ENCODE results near the gene FIBCD1. TPM values are rescaled to one million over a fixed set of nuclear protein-coding genes. Genes with fewer than 3 reads are reported as not detected.

Gene FIBCD1
- total RNA-seq, 1 experiment from 2014 or later = 6.6 TPM

DNA sequence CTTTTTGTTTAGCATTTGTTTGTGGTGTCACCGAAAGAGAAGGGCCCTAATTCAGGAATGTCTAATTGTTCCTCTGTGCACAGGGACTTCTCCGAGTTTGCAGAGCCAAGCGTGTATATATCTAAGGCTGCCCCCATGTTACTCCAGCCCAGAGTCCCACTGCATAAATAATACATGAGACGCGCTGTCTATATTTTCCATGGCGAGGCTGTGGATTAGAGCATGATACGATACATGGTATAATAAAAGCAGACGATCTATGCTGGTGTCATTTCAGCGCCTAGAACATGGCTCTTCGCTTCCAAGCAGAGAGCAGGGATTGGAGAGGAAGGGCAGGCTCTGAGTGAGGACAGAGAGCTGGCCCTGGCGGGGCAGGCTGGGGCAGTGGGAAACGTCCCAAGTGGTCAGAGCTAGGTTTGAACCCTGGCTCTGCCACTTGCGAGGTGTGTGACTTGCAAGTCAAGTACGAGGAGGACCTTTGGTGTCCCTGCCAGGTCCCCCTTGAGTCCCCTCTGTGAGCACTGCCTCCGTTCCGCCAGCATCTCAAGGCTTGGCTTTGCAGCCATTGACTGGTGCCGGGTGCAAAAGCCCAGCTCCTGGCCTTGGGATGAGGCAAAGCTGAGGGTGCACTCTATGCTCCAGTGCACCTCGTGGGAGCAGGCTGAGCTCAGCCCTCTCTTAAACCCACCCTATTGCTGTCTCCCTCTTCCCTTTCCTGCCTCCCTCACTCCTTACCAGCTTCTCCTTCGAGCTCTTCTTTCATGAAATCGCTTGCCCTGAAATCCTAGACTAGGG, 40.7 kb upstream of the FIBCD1 start:
- H3K9me3 Mint-ChIP-seq = no peaks in the 10 kb centered on the region
- CTCF ChIA-PET = interaction anchor here (0.7 to 1.5 kb wide), 4 partner anchors 11 to 86 kb away, joined by 4 to 8 read pairs (median 5); no protein-coding TSS in a partner anchor
- no peaks in the 10 kb centered on the region for H3K4me1 Mint-ChIP-seq
- no peak overlapping the region for H3K4me3 Mint-ChIP-seq
- no peaks in the 10 kb centered on the region for H3K36me3 Mint-ChIP-seq
- POLR2A ChIA-PET = no interaction called here
- no peak overlapping the region for H3K27ac Mint-ChIP-seq
- DNase-seq (ENCODE audit: low spot score) (no peak), ATAC-seq (no peak)
- no peak for TF ChIP-seq ZNF138 (CRISPR knock-in tag; conservative IDR thresholded peaks at IDR 0.05)
- TF ChIP-seq ZNF121 (CRISPR knock-in tag; IDR thresholded peaks at IDR 0.05) = no peak
- no peak for TF ChIP-seq TCF7 (CRISPR knock-in tag; IDR thresholded peaks at IDR 0.05; ENCODE audit: low read depth)
- no peak for TF ChIP-seq ZNF263 (CRISPR knock-in tag; IDR thresholded peaks at IDR 0.05; ENCODE audit: low read depth)
- TF ChIP-seq, protein P1, sequence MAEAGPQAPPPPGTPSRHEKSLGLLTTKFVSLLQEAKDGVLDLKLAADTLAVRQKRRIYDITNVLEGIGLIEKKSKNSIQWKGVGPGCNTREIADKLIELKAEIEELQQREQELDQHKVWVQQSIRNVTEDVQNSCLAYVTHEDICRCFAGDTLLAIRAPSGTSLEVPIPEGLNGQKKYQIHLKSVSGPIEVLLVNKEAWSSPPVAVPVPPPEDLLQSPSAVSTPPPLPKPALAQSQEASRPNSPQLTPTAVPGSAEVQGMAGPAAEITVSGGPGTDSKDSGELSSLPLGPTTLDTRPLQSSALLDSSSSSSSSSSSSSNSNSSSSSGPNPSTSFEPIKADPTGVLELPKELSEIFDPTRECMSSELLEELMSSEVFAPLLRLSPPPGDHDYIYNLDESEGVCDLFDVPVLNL (CRISPR knock-in tag; IDR thresholded peaks at IDR 0.05; ENCODE audit: borderline replicate concordance, low read depth) = no peak
- no peak for TF ChIP-seq CBFB (CRISPR knock-in tag; IDR thresholded peaks at IDR 0.05; ENCODE audit: low read depth)
- TF ChIP-seq RELA (CRISPR knock-in tag; IDR thresholded peaks at IDR 0.05; ENCODE audit: borderline replicate concordance) = no peak
- no peak for TF ChIP-seq KAT7 (CRISPR knock-in tag; IDR thresholded peaks at IDR 0.05; ENCODE audit: borderline replicate concordance)
- TF ChIP-seq, protein P2, sequence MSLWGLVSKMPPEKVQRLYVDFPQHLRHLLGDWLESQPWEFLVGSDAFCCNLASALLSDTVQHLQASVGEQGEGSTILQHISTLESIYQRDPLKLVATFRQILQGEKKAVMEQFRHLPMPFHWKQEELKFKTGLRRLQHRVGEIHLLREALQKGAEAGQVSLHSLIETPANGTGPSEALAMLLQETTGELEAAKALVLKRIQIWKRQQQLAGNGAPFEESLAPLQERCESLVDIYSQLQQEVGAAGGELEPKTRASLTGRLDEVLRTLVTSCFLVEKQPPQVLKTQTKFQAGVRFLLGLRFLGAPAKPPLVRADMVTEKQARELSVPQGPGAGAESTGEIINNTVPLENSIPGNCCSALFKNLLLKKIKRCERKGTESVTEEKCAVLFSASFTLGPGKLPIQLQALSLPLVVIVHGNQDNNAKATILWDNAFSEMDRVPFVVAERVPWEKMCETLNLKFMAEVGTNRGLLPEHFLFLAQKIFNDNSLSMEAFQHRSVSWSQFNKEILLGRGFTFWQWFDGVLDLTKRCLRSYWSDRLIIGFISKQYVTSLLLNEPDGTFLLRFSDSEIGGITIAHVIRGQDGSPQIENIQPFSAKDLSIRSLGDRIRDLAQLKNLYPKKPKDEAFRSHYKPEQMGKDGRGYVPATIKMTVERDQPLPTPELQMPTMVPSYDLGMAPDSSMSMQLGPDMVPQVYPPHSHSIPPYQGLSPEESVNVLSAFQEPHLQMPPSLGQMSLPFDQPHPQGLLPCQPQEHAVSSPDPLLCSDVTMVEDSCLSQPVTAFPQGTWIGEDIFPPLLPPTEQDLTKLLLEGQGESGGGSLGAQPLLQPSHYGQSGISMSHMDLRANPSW (CRISPR knock-in tag; conservative IDR thresholded peaks at IDR 0.05; ENCODE audit: low read depth) = no peak
- TF ChIP-seq, protein P3, sequence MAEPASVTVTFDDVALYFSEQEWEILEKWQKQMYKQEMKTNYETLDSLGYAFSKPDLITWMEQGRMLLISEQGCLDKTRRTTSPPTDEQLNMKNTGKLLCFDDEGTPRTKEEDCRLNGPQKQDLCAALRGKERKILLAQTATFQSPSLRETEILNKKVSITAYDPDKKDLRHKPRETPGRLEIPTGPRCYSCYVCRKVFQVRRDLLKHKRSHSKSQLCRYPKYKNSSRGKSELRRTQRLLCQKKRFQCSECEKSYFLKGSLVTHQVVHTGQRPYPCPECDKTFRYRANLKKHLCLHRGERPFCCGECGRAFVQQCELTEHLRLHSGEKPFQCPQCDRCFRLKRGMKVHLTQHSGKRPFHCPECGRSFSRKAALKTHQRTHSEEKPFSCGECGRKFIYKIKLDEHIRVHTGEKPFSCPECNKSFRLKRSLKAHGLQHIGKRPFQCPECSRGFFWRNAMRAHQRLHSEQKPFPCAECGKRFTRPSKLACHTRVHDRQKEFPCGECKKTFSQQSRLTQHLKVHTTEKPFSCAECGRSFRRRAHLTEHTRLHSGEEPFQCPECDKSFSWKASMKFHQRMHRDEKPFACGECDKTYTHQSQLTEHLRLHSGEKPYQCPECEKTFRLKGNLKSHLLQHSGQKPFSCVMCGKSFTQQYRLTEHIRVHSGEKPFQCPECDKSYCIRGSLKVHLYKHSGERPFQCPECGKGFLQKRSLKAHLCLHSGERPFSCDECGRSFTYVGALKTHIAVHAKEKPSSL (CRISPR knock-in tag; conservative IDR thresholded peaks at IDR 0.05) = no peak
- TF ChIP-seq, protein P4, sequence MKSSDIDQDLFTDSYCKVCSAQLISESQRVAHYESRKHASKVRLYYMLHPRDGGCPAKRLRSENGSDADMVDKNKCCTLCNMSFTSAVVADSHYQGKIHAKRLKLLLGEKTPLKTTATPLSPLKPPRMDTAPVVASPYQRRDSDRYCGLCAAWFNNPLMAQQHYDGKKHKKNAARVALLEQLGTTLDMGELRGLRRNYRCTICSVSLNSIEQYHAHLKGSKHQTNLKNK (CRISPR knock-in tag; IDR thresholded peaks at IDR 0.05) = no peak
- TF ChIP-seq ZNF232 (CRISPR knock-in tag; IDR thresholded peaks at IDR 0.05) = no peak
- H3K27me3 Mint-ChIP-seq (ENCODE audit: low read depth) = no peaks in the 10 kb centered on the region

DNA sequence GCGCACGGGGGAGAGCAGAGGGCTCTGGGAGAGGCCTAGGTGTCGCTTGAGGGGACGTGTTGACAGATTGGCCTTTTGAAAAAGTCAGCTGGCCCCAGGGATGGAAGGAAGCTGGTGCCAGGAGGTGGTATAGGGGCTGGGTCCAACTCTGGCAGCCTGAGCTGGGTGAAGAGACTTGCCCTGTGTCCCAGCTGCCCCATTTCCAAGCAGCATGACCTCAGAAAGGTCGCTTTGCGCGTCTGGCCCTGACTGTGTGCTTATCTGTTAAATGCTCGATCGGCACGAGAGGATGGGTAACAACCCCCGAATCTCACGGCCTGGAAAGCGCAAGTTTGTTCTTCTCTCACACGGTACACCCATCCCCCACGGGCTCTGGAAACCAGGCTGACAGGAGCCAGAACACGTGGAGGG, 38.8 kb upstream of the FIBCD1 start:
- Mint-ChIP-seq H3K9me3 (no peaks in the 10 kb centered on the region), H3K27ac (peak overlapping the region; percentile 43; the same call in 1 of the 2 replicates), H3K36me3 (no peaks in the 10 kb centered on the region), H3K4me3 (no peak overlapping the region), H3K4me1 (no peaks in the 10 kb centered on the region), H3K27me3 (ENCODE audit: low read depth) (no peaks in the 10 kb centered on the region)
- ChIA-PET POLR2A (no interaction called here), CTCF (no interaction called here)
- DNase-seq (ENCODE audit: low spot score) (no peak), ATAC-seq (no peak)
- TF ChIP-seq, protein P2 (CRISPR knock-in tag; conservative IDR thresholded peaks at IDR 0.05; ENCODE audit: low read depth) = no peak
- no peak for TF ChIP-seq HMGA2 (CRISPR knock-in tag; IDR thresholded peaks at IDR 0.05)
- no peak for TF ChIP-seq NFE2L1 (CRISPR knock-in tag; IDR thresholded peaks at IDR 0.05)
- TF ChIP-seq KAT7 (CRISPR knock-in tag; IDR thresholded peaks at IDR 0.05; ENCODE audit: borderline replicate concordance) = no peak
- TF ChIP-seq, protein P5, sequence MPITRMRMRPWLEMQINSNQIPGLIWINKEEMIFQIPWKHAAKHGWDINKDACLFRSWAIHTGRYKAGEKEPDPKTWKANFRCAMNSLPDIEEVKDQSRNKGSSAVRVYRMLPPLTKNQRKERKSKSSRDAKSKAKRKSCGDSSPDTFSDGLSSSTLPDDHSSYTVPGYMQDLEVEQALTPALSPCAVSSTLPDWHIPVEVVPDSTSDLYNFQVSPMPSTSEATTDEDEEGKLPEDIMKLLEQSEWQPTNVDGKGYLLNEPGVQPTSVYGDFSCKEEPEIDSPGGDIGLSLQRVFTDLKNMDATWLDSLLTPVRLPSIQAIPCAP (CRISPR knock-in tag; IDR thresholded peaks at IDR 0.05) = no peak
- TF ChIP-seq, protein P6, sequence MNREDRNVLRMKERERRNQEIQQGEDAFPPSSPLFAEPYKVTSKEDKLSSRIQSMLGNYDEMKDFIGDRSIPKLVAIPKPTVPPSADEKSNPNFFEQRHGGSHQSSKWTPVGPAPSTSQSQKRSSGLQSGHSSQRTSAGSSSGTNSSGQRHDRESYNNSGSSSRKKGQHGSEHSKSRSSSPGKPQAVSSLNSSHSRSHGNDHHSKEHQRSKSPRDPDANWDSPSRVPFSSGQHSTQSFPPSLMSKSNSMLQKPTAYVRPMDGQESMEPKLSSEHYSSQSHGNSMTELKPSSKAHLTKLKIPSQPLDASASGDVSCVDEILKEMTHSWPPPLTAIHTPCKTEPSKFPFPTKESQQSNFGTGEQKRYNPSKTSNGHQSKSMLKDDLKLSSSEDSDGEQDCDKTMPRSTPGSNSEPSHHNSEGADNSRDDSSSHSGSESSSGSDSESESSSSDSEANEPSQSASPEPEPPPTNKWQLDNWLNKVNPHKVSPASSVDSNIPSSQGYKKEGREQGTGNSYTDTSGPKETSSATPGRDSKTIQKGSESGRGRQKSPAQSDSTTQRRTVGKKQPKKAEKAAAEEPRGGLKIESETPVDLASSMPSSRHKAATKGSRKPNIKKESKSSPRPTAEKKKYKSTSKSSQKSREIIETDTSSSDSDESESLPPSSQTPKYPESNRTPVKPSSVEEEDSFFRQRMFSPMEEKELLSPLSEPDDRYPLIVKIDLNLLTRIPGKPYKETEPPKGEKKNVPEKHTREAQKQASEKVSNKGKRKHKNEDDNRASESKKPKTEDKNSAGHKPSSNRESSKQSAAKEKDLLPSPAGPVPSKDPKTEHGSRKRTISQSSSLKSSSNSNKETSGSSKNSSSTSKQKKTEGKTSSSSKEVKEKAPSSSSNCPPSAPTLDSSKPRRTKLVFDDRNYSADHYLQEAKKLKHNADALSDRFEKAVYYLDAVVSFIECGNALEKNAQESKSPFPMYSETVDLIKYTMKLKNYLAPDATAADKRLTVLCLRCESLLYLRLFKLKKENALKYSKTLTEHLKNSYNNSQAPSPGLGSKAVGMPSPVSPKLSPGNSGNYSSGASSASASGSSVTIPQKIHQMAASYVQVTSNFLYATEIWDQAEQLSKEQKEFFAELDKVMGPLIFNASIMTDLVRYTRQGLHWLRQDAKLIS (CRISPR knock-in tag; IDR thresholded peaks at IDR 0.05; ENCODE audit: borderline replicate concordance) = no peak
